Measurements from ENCODE around the gene IL17RA. TPM values are rescaled to one million over a fixed set of nuclear protein-coding genes. Genes with fewer than 3 reads are reported as not detected.

IL17RA gene
- polyA plus RNA-seq, 3 donors from 2014 or later: 12.8 to 21.0 (median 14.6) TPM

Other genes starting within 250 kb of the IL17RA start
- gene GAB4, start 76.8 kb upstream of the IL17RA start, polyA plus RNA-seq: under 1 TPM in 1 of 3 donors, not detected in 2; 0.08 TPM
- gene TMEM121B, start 36.4 kb downstream of the IL17RA start, polyA plus RNA-seq: not detected
- 10 to 100 TPM; 47.0 to 67.7 (median 47.3) TPM for gene HDHD5, start 74.3 kb downstream of the IL17RA start, polyA plus RNA-seq
- 100 to 1,000 TPM in 2 of 3 donors, 10 to 100 TPM in 1; 45.2 to 128 (median 104) TPM for gene ADA2, start 134.4 kb downstream of the IL17RA start, polyA plus RNA-seq